ENCODE data around the gene COBLL1. TPM values are rescaled to one million over a fixed set of nuclear protein-coding genes. Genes with fewer than 3 reads are reported as not detected.
A peak's percentile ranks its signal among the peaks of the same experiment; 100 is the strongest.
"Not testable (repeated sequence)": the region's sequence is repeated elsewhere in the genome, so short reads cannot be mapped to it uniquely, and the experiment has no call there.

COBLL1 gene
- total and polyA plus RNA-seq, 8 donors = 18.0 to 74.5 (median 61.7) TPM

DNA sequence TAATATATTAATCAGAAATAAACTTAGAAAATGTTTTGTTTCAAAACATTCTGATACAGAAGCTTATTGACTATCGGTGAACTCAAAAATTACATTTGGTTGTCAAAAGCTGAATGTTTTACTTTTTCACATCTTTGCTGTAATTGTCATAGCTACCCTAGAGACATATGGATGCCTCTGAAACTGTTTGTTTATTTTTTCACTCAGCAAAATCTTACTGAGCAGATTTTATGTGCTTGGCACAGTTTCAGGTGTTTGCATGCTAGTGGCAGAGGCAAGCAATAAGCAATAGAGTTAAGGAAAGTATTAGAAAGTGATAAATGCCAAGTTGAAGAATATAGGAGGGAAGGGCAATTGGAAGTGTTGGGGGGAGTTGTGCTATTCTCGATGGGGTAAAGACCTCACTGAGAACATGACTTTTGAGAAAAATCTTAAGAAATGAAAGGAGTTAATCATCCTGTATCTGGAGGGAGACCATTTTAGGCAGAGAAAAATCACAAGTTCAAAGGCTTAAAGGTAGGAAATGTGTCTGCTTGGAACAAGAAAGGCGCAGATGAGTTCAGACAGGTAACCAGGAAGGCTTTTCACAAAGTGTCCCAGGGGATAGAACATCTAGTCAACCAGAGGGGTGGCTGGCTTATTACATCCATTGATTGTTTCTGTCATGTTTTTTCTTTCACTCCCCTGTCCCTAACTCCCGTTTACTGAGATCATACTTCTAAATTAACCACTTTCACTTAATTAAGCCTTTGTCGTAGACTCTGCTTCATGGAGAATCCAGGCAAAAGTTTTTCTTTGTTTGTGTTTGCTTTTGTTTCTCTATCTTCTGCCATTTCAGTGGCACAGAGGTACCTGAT, 27.2 kb upstream of the COBLL1 start:
- Histone ChIP-seq H3K27me3 (no peaks in the 10 kb centered on the region), H3K36me3 (no peaks in the 10 kb centered on the region), H3K27ac (no peak overlapping the region), H3K9me3 (no peaks in the 10 kb centered on the region), H3K4me1 (peaks cover 0 to 4% (median 0%) of the 10 kb centered on the region in 3 donors), H3K4me3 (no peak overlapping the region)
- ATAC-seq (peak in 1 of 4 donors; percentile 18), FAIRE-seq (no peak), DNase-seq (no peak)
- WGBS, 2 donors = 78 to 82% methylated on average over 5 of the region's 5 CpGs
- intact Hi-C loops (cut with DNase I) = no loop called here
- TF ChIP-seq, protein P1, sequence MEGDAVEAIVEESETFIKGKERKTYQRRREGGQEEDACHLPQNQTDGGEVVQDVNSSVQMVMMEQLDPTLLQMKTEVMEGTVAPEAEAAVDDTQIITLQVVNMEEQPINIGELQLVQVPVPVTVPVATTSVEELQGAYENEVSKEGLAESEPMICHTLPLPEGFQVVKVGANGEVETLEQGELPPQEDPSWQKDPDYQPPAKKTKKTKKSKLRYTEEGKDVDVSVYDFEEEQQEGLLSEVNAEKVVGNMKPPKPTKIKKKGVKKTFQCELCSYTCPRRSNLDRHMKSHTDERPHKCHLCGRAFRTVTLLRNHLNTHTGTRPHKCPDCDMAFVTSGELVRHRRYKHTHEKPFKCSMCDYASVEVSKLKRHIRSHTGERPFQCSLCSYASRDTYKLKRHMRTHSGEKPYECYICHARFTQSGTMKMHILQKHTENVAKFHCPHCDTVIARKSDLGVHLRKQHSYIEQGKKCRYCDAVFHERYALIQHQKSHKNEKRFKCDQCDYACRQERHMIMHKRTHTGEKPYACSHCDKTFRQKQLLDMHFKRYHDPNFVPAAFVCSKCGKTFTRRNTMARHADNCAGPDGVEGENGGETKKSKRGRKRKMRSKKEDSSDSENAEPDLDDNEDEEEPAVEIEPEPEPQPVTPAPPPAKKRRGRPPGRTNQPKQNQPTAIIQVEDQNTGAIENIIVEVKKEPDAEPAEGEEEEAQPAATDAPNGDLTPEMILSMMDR (IDR thresholded peaks at IDR 0.05) = no peak

DNA sequence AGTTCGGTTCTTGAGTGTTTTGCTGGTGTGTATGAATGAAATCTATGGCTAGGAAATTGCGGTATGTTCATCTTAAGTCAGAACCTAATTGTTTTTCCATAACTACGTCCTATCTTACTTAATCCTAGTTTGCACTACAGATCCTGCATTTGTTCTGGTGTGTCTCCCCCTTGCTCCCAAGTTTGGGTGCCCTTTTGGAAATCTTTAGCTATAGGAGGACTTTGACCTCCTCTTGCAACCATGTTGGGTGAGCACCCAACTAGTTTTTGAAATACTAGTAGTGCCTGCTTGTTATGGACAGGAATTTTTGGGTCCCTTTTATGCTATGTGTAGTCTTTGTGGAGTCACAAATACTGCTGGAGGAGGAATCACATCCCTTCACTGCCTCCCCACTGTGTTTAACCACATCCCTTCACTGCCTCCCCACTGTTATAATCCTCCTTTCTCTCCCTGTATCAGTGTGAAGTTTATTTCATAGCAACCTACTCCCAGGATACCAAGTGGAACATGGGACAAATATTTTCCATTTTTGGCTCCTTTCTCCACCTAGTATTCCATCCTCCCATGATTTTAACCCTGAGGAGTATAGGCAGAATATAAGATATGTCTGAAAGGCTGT, 26.3 kb upstream of the COBLL1 start:
- Histone ChIP-seq H3K4me3 (no peak overlapping the region), H3K27me3 (no peaks in the 10 kb centered on the region), H3K4me1 (peaks cover 0 to 4% (median 0%) of the 10 kb centered on the region in 3 donors), H3K36me3 (no peaks in the 10 kb centered on the region), H3K9me3 (no peaks in the 10 kb centered on the region), H3K27ac (no peak overlapping the region)
- ATAC-seq (no peak), DNase-seq (no peak), FAIRE-seq (no peak)
- WGBS, 2 donors = 54 to 56% methylated on average over 3 of the region's 3 CpGs
- intact Hi-C loops (cut with DNase I) = no loop called here
- TF ChIP-seq, protein P1 (IDR thresholded peaks at IDR 0.05) = no peak

DNA sequence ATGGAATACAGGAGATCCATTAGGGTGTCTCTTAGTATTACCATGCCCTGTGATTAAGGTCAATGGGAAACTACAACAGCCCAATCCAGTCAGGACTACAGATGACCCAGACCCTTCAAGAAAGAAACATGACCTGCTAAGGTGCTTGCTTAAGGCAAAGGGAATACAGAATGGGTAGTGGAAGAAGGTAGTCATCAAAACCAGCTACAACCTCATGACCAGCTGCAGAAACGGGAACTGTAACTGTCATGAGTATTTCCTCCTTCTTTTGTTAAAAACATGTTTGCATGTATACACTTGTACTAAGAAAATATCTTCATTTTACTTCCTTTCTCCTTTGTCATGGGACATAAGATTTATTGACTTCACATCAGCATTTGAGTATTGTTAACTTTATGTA, 24.8 kb upstream of the COBLL1 start:
- H3K9me3 ChIP-seq; FAIRE-seq; H3K4me3 ChIP-seq; DNase-seq; H3K4me1 ChIP-seq; intact Hi-C loops (cut with DNase I); ATAC-seq; H3K36me3 ChIP-seq; H3K27ac ChIP-seq; H3K27me3 ChIP-seq: not testable (repeated sequence)
- WGBS, 2 donors = 88 to 93% methylated on average over 1 of the region's 1 CpG

DNA sequence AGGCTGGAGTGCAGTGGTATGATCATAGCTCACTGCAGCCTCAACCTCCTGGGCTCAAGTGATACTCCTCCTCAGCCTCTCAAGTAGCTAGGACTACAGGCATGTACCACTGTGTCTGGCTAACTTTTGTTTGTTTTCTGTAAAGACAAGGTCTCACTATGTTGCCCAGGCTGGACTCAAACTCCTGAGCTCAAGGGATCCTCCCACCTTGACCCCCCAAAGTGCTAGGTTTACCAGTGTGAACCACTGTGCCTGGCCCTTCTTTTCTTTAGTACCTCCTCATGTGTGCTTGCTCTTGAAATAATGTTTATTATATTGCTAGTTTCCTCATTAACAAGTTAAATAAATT, 19.0 kb upstream of the COBLL1 start:
- H3K36me3 ChIP-seq = no peaks in the 10 kb centered on the region
- intact Hi-C loops (cut with DNase I) = no loop called here
- ATAC-seq = no peak
- H3K4me1 ChIP-seq = peaks cover 7 to 28% (median 10%) of the 10 kb centered on the region in 3 donors
- no peaks in the 10 kb centered on the region for H3K27me3 ChIP-seq
- no peak overlapping the region for H3K27ac ChIP-seq
- H3K9me3 ChIP-seq = no peaks in the 10 kb centered on the region
- FAIRE-seq = no peak
- H3K4me3 ChIP-seq = no peak overlapping the region
- TF ChIP-seq, protein P1 (IDR thresholded peaks at IDR 0.05) = no peak
- DNase-seq = no peak

DNA sequence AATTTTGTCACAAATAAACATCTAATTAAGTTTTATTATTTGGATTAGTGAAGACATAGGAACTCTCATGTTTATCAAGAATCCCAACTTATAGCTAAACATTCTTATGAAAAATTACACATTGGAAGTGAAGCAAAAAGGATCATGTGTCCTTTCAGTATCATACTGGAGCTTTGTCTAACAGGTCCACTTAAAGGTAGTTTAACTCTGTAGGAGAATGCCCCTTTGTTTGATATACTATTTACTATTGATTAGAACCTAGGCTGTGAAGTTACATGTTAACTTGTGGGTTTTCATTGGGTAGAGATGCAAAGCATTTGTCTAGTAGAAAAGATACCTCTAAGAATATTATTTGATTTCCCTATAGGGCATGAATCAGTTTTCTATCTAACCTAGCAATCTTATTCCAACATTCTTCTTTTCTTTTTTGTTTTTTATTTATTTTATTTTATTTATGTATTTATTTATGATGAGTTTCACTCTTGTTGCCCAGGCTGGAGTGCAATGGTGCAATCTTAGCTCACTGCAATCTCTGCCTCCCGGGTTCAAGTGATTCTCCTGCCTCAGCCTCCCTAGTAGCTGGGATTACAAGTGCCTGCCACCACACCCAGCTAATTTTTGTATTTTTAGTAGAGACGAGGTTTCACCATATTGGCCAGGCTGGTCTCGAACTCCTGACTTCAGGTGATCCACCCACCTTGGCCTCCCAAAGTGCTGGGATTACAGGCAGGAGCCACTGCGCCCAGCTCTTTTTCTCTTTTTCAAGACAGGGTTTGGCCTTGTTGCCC, 18.5 kb upstream of the COBLL1 start:
- H3K36me3 ChIP-seq; H3K27me3 ChIP-seq; H3K9me3 ChIP-seq; FAIRE-seq; DNase-seq; intact Hi-C loops (cut with DNase I); H3K4me3 ChIP-seq; H3K27ac ChIP-seq: not testable (repeated sequence)
- H3K4me1 ChIP-seq = peaks cover 7 to 28% (median 10%) of the 10 kb centered on the region in 3 donors
- peak in 2 of 4 donors; percentile 16 to 58 for ATAC-seq
- 92 to 95% methylated on average over 4 of the region's 4 CpGs for WGBS, 2 donors

Data from pancreas (tissue), 10 donors.